Measurements from ENCODE around the gene RETREG1.
"Not testable (repeated sequence)": the region's sequence is repeated elsewhere in the genome, so short reads cannot be mapped to it uniquely, and the experiment has no call there.

Gene RETREG1

GRCh38 chr5:16550316-16550952 lies 66.4 kb downstream of the RETREG1 start:
- peak; percentile 26 for DNase-seq

GRCh38 chr5:16549491-16550206 lies 67.1 kb downstream of the RETREG1 start:
- DNase-seq = no peak

GRCh38 chr5:16548812-16549211 lies 68.0 kb downstream of the RETREG1 start:
- DNase-seq = no peak

- DNase-seq = no peak
Observed at GRCh38 chr5:16548115-16548514, 68.7 kb downstream of the RETREG1 start.

GRCh38 chr5:16547200-16547842 lies 69.5 kb downstream of the RETREG1 start:
- no peak for DNase-seq

- DNase-seq = no peak
Observed at GRCh38 chr5:16546732-16547131, 70.1 kb downstream of the RETREG1 start.

GRCh38 chr5:16544607-16545374 lies 72.0 kb downstream of the RETREG1 start:
- DNase-seq = no peak

- not testable (repeated sequence) for DNase-seq
Observed at GRCh38 chr5:16543206-16543605, 73.6 kb downstream of the RETREG1 start.

GRCh38 chr5:16542236-16542635 lies 74.6 kb downstream of the RETREG1 start:
- DNase-seq = no peak

GRCh38 chr5:16541592-16541991 lies 75.2 kb downstream of the RETREG1 start:
- DNase-seq = not testable (repeated sequence)

GRCh38 chr5:16540421-16540820 lies 76.4 kb downstream of the RETREG1 start:
- no peak for DNase-seq

- DNase-seq = no peak
Observed at GRCh38 chr5:16539169-16539666, 77.6 kb downstream of the RETREG1 start.

- DNase-seq = no peak
Observed at GRCh38 chr5:16538006-16538405, 78.8 kb downstream of the RETREG1 start.

GRCh38 chr5:16536818-16537217 lies 80.0 kb downstream of the RETREG1 start:
- DNase-seq = no peak

GRCh38 chr5:16536246-16536645 lies 80.6 kb downstream of the RETREG1 start:
- DNase-seq = no peak

- DNase-seq = no peak
Observed at GRCh38 chr5:16534280-16534679, 82.5 kb downstream of the RETREG1 start.

- no peak for DNase-seq
Observed at GRCh38 chr5:16531063-16531648, 85.6 kb downstream of the RETREG1 start.

GRCh38 chr5:16529306-16529705 lies 87.5 kb downstream of the RETREG1 start:
- no peak for DNase-seq

- DNase-seq = no peak
Observed at GRCh38 chr5:16528382-16529110, 88.3 kb downstream of the RETREG1 start.

GRCh38 chr5:16525651-16526050 lies 91.1 kb downstream of the RETREG1 start:
- no peak for DNase-seq

- no peak for DNase-seq
Observed at GRCh38 chr5:16524286-16524685, 92.5 kb downstream of the RETREG1 start.
